ENCODE measurements around the gene WNT11. TPM values are rescaled to one million over a fixed set of nuclear protein-coding genes. Genes with fewer than 3 reads are reported as not detected.

Gene WNT11
- total RNA-seq, 4 donors from 2014 or later = 6.6 to 7.5 (median 6.9) TPM

GRCh38 chr11:76166314-76166713 lies 40.0 kb downstream of the WNT11 start:
- no peak overlapping the region for H3K4me3 ChIP-seq
- no peak overlapping the region for H3K27ac ChIP-seq
- no peaks in the 10 kb centered on the region for H3K27me3 ChIP-seq
- TF ChIP-seq CTCF (IDR thresholded peaks at IDR 0.05) = no peak
- TF ChIP-seq POLR2A (IDR thresholded peaks at IDR 0.05) = no peak
- no peak for DNase-seq
- H3K9me3 ChIP-seq = no peaks in the 10 kb centered on the region
- peaks cover 0 to 2% (median 0%) of the 10 kb centered on the region in 4 donors for H3K4me1 ChIP-seq
- H3K36me3 ChIP-seq = no peaks in the 10 kb centered on the region

- H3K27ac ChIP-seq = no peak overlapping the region
- peaks cover 0 to 5% (median 0%) of the 10 kb centered on the region in 4 donors for H3K4me1 ChIP-seq
- no peaks in the 10 kb centered on the region for H3K9me3 ChIP-seq
- no peak overlapping the region for H3K4me3 ChIP-seq
- DNase-seq = no peak
- no peaks in the 10 kb centered on the region for H3K27me3 ChIP-seq
- no peaks in the 10 kb centered on the region for H3K36me3 ChIP-seq
- TF ChIP-seq POLR2A (IDR thresholded peaks at IDR 0.05) (no peak), CTCF (IDR thresholded peaks at IDR 0.05) (no peak)
Measured at GRCh38 chr11:76164861-76165751, 41.2 kb downstream of the WNT11 start.

GRCh38 chr11:76164081-76164480 lies 42.2 kb downstream of the WNT11 start:
- Histone ChIP-seq H3K27me3 (no peaks in the 10 kb centered on the region), H3K27ac (no peak overlapping the region), H3K4me1 (peaks cover 0 to 5% (median 0%) of the 10 kb centered on the region in 4 donors), H3K4me3 (no peak overlapping the region), H3K36me3 (no peaks in the 10 kb centered on the region), H3K9me3 (no peaks in the 10 kb centered on the region)
- DNase-seq = no peak
- TF ChIP-seq POLR2A (IDR thresholded peaks at IDR 0.05) (no peak), CTCF (IDR thresholded peaks at IDR 0.05) (no peak)

- Histone ChIP-seq H3K4me3 (no peak overlapping the region), H3K4me1 (peaks cover 0 to 5% (median 0%) of the 10 kb centered on the region in 4 donors), H3K27me3 (no peaks in the 10 kb centered on the region), H3K9me3 (no peaks in the 10 kb centered on the region), H3K36me3 (no peaks in the 10 kb centered on the region), H3K27ac (no peak overlapping the region)
- no peak for DNase-seq
- TF ChIP-seq POLR2A (IDR thresholded peaks at IDR 0.05) (no peak), CTCF (IDR thresholded peaks at IDR 0.05) (no peak)
Measured at GRCh38 chr11:76163289-76163880, 42.9 kb downstream of the WNT11 start.

GRCh38 chr11:76162336-76163288 lies 43.7 kb downstream of the WNT11 start:
- Histone ChIP-seq H3K4me1 (peaks cover 0 to 5% (median 0%) of the 10 kb centered on the region in 4 donors), H3K27ac (no peak overlapping the region), H3K27me3 (no peaks in the 10 kb centered on the region), H3K9me3 (no peaks in the 10 kb centered on the region), H3K36me3 (no peaks in the 10 kb centered on the region), H3K4me3 (no peak overlapping the region)
- no peak for TF ChIP-seq POLR2A (IDR thresholded peaks at IDR 0.05)
- no peak for TF ChIP-seq CTCF (IDR thresholded peaks at IDR 0.05)
- no peak for DNase-seq
